HuH-7 (cell line): ENCODE results near the gene TCF21.

Experiments
- DNase-seq: peaks from one replicate; pipeline ENCODE4 v3.0.0; 2011; ENCODE audit warnings: low spot score

Gene TCF21

GRCh38 chr6:133889557-133890403 lies 867 bp downstream of the TCF21 start:
- DNase-seq = no peak

- DNase-seq = no peak
Observed at GRCh38 chr6:133890711-133891148, 1.8 kb downstream of the TCF21 start.

- no peak for DNase-seq
Observed at GRCh38 chr6:133891149-133891926, 2.4 kb downstream of the TCF21 start.

- no peak for DNase-seq
Observed at GRCh38 chr6:133891927-133892812, 3.3 kb downstream of the TCF21 start.

GRCh38 chr6:133892813-133893691 lies 4.1 kb downstream of the TCF21 start:
- no peak for DNase-seq

GRCh38 chr6:133893946-133894345 lies 5.0 kb downstream of the TCF21 start:
- DNase-seq = no peak

- no peak for DNase-seq
Observed at GRCh38 chr6:133894369-133894768, 5.5 kb downstream of the TCF21 start.

GRCh38 chr6:133894795-133895358 lies 6.0 kb downstream of the TCF21 start:
- DNase-seq = no peak

- DNase-seq = no peak
Observed at GRCh38 chr6:133895573-133896343, 6.8 kb downstream of the TCF21 start.

- no peak for DNase-seq
Observed at GRCh38 chr6:133896344-133896721, 7.4 kb downstream of the TCF21 start.

GRCh38 chr6:133898263-133898662 lies 9.3 kb downstream of the TCF21 start:
- DNase-seq = no peak

- no peak for DNase-seq
Observed at GRCh38 chr6:133899556-133899955, 10.6 kb downstream of the TCF21 start.

GRCh38 chr6:133903855-133904254 lies 14.9 kb downstream of the TCF21 start:
- no peak for DNase-seq

GRCh38 chr6:133906050-133906449 lies 17.1 kb downstream of the TCF21 start:
- no peak for DNase-seq

- peak; percentile 44 for DNase-seq
Observed at GRCh38 chr6:133916650-133917151, 27.8 kb downstream of the TCF21 start.

- no peak for DNase-seq
Observed at GRCh38 chr6:133917781-133918180, 28.9 kb downstream of the TCF21 start.

- no peak for DNase-seq
Observed at GRCh38 chr6:133918208-133918930, 29.5 kb downstream of the TCF21 start.

- DNase-seq = no peak
Observed at GRCh38 chr6:133919362-133919761, 30.4 kb downstream of the TCF21 start.

- peak; percentile 64 for DNase-seq
Observed at GRCh38 chr6:133921249-133921859, 32.4 kb downstream of the TCF21 start.
